GM10266 (cell line): ENCODE measurements around the gene GAR1.
A peak's percentile ranks its signal among the peaks of the same experiment; 100 is the strongest.

ENCODE experiments used
- DNase-seq: peaks from one replicate; pipeline ENCODE4 v3.0.0; 2012; ENCODE audit errors: extremely low spot score
- CTCF ChIP-seq: IDR thresholded peaks from 2 replicates; pipeline ENCODE4 v1.5.1; 2012; ENCODE audit warnings: mild to moderate bottlenecking, low read depth; ENCODE audit not compliant: control insufficient read depth, insufficient read depth; ENCODE audit errors: missing control alignments

Gene GAR1

DNA sequence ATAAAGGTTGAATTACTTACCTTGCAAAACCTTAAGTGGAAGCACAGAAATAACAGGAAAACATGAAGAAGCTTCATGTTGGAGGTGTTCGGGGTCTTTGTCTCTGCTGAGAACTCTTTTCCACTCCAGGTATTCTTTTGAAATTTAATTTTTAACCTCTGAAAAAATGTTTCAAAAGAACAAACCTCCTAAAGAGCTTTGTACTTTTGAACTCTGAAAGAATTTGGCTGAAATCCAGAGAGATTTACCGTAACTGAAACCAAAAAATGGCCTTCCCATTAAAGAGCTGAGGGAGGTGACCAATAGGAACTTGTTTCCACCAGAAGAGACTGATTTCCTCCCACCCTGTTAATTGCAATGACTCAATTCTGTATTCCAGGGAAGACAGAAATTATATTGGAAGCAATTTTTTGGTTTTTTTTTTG, 13.7 kb upstream of the GAR1 start, which contains the start of gene CFI:
Gene CFI (minus strand): TSS at position 105 of the 425 bp plus-strand sequence. CDS start 28 bp downstream, at position 77.
- no peak for DNase-seq

DNA sequence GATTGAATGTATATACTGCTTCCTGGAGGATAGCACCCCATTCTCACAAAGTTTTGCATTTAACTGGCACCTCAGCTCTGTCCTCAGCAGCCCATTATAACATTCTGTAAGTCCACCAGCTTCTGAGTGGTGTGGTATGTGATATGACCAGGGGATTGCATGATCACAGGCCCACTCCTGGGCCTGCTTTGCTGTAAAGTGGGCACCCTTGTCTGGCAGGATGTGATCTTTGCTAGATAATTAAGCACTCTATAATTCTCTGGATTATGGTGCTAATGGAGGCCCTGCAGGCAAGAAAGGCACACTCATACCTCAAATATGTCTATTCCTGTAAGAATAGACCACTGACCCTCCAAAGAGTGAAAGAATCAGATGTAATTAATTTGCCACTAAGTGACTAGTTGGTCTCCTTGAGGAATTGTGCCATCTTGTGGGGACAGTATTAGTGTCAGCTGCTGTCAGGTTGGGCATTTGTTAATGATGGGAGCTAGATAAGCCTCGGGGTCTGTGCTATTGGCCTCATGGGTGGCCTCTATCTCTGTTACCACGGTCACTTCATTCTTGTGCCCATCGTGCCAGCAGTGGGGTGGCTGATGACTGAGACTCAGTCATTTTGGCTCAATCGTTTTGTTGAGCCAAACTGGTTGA, 11.5 kb upstream of the GAR1 start:
- DNase-seq, result peak; percentile 30
- peak; percentile 63 for TF ChIP-seq CTCF

More for the DNA sequence above, 13.7 kb upstream of the GAR1 start, which contains the start of gene CFI:
- no peak for TF ChIP-seq CTCF

DNA sequence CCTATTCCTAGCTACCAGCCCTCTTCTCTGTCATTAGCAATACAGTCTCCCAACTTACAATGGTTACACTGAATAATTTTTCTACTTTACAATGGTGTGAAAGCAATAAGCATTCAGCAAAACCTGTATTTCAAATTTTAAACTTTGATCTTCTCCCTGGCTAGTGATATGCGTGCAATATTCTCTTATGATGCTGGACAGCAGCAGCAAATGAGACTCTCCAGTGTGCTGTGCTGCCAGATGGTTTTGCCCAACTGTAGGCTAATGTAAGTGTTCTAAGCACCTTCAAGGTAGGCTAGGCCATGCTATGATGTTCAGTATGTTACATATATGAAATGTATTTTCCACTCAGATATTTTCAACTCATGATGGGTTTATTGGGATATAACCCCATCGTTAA, 5.9 kb upstream of the GAR1 start:
- TF ChIP-seq CTCF, result no peak
- no peak for DNase-seq

DNA sequence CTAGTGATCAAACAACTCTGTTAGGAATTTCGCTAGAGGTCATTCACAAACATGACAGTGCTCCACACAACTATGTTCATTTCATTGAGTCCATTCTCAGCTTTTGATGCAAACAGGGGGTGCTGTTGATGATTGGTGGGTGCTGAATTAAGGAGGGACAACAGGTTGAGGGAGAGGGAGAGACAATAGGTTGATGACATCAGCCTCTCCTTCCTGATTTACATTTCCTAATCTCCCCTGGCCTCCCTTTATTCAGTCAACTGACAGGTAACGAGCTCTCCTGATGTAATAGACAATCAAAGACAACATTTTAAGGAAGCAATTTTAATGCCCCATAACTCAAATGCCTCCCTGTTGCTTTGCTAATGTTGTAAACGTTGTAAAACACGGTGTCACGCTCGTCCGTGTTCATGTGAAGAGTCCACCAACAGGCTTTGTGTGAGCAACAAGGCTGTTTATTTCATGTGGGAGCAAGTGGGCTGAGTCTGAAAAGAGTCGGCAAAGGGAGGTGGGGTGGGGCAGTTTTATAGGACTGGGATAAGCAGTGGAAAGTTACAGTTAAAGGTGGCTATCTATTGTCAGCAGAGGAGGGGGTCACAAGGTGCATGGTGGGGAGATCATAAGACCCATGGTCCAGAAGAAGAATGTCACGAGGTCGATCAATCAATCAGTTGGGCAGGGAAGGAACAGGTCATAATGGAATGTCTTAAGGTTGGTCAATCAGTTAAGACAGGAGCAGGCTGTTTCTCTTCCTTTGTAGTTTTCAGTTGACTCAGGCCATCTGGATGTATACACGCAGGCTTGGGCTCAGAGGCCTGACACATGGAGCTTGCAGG, 4.8 kb upstream of the GAR1 start:
- no peak for TF ChIP-seq CTCF
- no peak for DNase-seq

GRCh38 chr4:109811707-109812106, 3.9 kb upstream of the GAR1 start:
- TF ChIP-seq CTCF, result no peak
- no peak for DNase-seq

- no peak for DNase-seq
- no peak for TF ChIP-seq CTCF
These were observed 500 bp downstream of the GAR1 start for GRCh38 chr4:109816082-109816442.

- TF ChIP-seq CTCF, result no peak
- DNase-seq, result no peak
These were observed 1.3 kb downstream of the GAR1 start for GRCh38 chr4:109816894-109817293.
